OCI-LY1 (cell line): ENCODE data around the gene PEX10.

Experiments
- H2AFZ ChIP-seq: fragments of 200-600 bp; sonication (generic), shearing (Covaris generic); 2 replicates; pipeline ENCODE4 v1.6.0; 2014; ENCODE audit warnings: antibody characterized with exemption, mild to moderate bottlenecking, low read length
- H3F3A ChIP-seq: fragments of 200-600 bp; sonication (generic), shearing (Covaris generic); 2 replicates; pipeline ENCODE4 v1.6.0; 2014; ENCODE audit warnings: mild to moderate bottlenecking, antibody characterized with exemption, low read length, moderate library complexity; ENCODE audit not compliant: insufficient read depth
- H3K27ac ChIP-seq: fragments of 200-600 bp; sonication (generic); 2 replicates; pipeline ENCODE4 v1.5.1; 2014; ENCODE audit warnings: low read length, mixed run types, mild to moderate bottlenecking, low read depth; ENCODE audit not compliant: poor library complexity, severe bottlenecking
- H3K27me3 ChIP-seq: fragments of 200-600 bp; sonication (generic); 2 replicates; pipeline ENCODE4 v1.6.0; 2014; ENCODE audit warnings: antibody characterized with exemption, mild to moderate bottlenecking, low read length, moderate library complexity; ENCODE audit not compliant: insufficient read depth
- H3K36me3 ChIP-seq: fragments of 200-600 bp; sonication (generic); 2 replicates; pipeline ENCODE4 v1.6.1; 2014; ENCODE audit warnings: mild to moderate bottlenecking, antibody characterized with exemption, low read length, moderate library complexity, mixed read lengths; ENCODE audit not compliant: insufficient read depth
- H3K4me1 ChIP-seq: fragments of 200-600 bp; sonication (generic); 2 replicates; pipeline ENCODE4 v1.5.1; 2014; ENCODE audit warnings: mild to moderate bottlenecking, low read length, moderate library complexity; ENCODE audit not compliant: insufficient read depth, severe bottlenecking
- H3K4me2 ChIP-seq: fragments of 200-600 bp; sonication (generic), shearing (Covaris generic); 2 replicates; pipeline ENCODE4 v1.6.1; 2014; ENCODE audit warnings: low read length
- H3K4me3 ChIP-seq: fragments of 200-600 bp; sonication (generic); 2 replicates; pipeline ENCODE4 v1.5.1; 2014; ENCODE audit warnings: low read length, low read depth, mild to moderate bottlenecking, mixed read lengths; ENCODE audit not compliant: poor library complexity, severe bottlenecking
- H3K79me2 ChIP-seq: fragments of 200-600 bp; shearing (Covaris generic); 2 replicates; pipeline ENCODE4 v1.6.1; 2016; ENCODE audit warnings: mixed run types, low read length, mixed read lengths; ENCODE audit not compliant: insufficient read depth
- H3K9ac ChIP-seq: fragments of 200-600 bp; sonication (generic), shearing (Covaris generic); 2 replicates; pipeline ENCODE4 v1.6.1; 2014; ENCODE audit warnings: mild to moderate bottlenecking, low read length, mixed read lengths
- H3K9me2 ChIP-seq: fragments of 200-600 bp; sonication (generic), shearing (Covaris generic); 2 replicates; pipeline ENCODE4 v1.6.1; 2014; ENCODE audit warnings: low read depth, mild to moderate bottlenecking, low read length, mixed read lengths
- H3K9me3 ChIP-seq: fragments of 200-600 bp; shearing (Covaris generic); 2 replicates; pipeline ENCODE4 v1.6.1; 2014; ENCODE audit warnings: low read length, mixed read lengths
- H4K20me1 ChIP-seq: fragments of 200-600 bp; sonication (generic), shearing (Covaris generic); 2 replicates; pipeline ENCODE4 v1.6.0; 2016; ENCODE audit warnings: mild to moderate bottlenecking, low read length; ENCODE audit not compliant: insufficient read depth
- EZH2 ChIP-seq: fragments of 200-600 bp; sonication (generic), shearing (Covaris generic); IDR thresholded peaks from 2 replicates; pipeline ENCODE4 v1.8.0; 2017; ENCODE audit warnings: borderline replicate concordance, mixed run types, mild to moderate bottlenecking, antibody characterized with exemption, low read length, moderate library complexity, mixed read lengths
- TF ChIP-seq, protein P1 (sequence below): fragments of 200-600 bp; sonication (generic), shearing (Covaris generic); IDR thresholded peaks from 2 replicates; pipeline ENCODE4 v1.5.1; 2017; ENCODE audit warnings: mild to moderate bottlenecking, antibody characterized with exemption, low read length, moderate library complexity, mixed read lengths

Gene PEX10

DNA sequence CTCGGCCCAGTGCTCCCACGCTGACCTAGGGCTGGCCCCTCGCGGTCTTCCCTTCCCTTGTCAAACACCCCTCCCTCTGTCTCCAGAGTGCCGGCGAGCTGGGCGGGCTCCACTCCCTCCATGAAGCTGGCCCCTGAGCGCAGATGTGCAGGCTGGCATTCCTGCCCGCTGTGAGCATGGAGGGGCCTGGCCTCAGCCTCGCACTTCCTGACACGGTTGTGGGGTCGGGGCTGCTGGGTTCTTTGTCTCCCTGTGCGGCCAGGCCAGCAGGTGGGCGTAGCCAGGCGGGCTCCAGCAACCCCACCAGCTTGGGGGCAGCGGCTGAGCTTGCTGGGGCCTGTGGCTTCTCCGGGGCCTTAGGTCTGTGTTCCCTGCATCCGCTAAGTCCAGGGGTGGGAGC, 14.2 kb upstream of the PEX10 start:
- Histone ChIP-seq H4K20me1 (no peaks in the 10 kb centered on the region), H3K4me1 (no peaks in the 10 kb centered on the region), H3K4me2 (no peak overlapping the region), H3K9me2 (no peaks in the 10 kb centered on the region), H3K27me3 (peaks cover 14% of the 10 kb centered on the region; the same call in 1 of the 2 replicates), H2AFZ (no peak overlapping the region), H3K9ac (no peak overlapping the region), H3K79me2 (no peaks in the 10 kb centered on the region), H3K36me3 (no peaks in the 10 kb centered on the region; the same call in 1 of the 2 replicates), H3K4me3 (no peak overlapping the region), H3K27ac (no peak overlapping the region), H3F3A (no peaks in the 10 kb centered on the region), H3K9me3 (peaks cover 5% of the 10 kb centered on the region; the same call in 1 of the 2 replicates)
- TF ChIP-seq, protein P1, sequence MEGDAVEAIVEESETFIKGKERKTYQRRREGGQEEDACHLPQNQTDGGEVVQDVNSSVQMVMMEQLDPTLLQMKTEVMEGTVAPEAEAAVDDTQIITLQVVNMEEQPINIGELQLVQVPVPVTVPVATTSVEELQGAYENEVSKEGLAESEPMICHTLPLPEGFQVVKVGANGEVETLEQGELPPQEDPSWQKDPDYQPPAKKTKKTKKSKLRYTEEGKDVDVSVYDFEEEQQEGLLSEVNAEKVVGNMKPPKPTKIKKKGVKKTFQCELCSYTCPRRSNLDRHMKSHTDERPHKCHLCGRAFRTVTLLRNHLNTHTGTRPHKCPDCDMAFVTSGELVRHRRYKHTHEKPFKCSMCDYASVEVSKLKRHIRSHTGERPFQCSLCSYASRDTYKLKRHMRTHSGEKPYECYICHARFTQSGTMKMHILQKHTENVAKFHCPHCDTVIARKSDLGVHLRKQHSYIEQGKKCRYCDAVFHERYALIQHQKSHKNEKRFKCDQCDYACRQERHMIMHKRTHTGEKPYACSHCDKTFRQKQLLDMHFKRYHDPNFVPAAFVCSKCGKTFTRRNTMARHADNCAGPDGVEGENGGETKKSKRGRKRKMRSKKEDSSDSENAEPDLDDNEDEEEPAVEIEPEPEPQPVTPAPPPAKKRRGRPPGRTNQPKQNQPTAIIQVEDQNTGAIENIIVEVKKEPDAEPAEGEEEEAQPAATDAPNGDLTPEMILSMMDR: no peak
- TF ChIP-seq EZH2: no peak

DNA sequence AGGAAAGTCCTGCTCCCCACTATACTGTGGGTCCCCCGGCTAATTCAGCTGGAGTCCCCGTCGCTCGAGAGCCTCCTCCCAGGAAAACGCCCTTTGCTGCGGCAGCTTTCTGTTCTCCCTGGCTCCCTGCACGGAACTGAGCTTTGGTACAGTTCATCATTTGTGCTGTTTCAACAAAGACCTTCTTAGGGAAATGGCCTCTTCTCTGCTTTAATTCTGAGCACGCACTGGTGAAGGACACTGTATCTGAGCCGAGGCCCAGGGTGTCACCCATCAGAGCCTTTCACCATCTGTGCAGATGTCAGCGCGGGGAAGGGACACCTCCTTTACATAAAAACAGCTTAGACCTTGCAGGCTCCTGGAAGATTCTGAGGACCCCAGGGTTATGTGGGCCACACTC, 13.5 kb upstream of the PEX10 start:
- Histone ChIP-seq H4K20me1 (no peaks in the 10 kb centered on the region), H3K79me2 (no peaks in the 10 kb centered on the region), H3K9me2 (no peaks in the 10 kb centered on the region), H3K9ac (no peak overlapping the region), H3K27me3 (peaks cover 14% of the 10 kb centered on the region; the same call in 1 of the 2 replicates), H2AFZ (no peak overlapping the region), H3K4me3 (no peak overlapping the region), H3K27ac (no peak overlapping the region), H3K4me2 (no peak overlapping the region), H3K4me1 (no peaks in the 10 kb centered on the region), H3F3A (no peaks in the 10 kb centered on the region), H3K36me3 (no peaks in the 10 kb centered on the region; the same call in 1 of the 2 replicates), H3K9me3 (peaks cover 5% of the 10 kb centered on the region; the same call in 1 of the 2 replicates)
- TF ChIP-seq, protein P1: no peak
- no peak for TF ChIP-seq EZH2

DNA sequence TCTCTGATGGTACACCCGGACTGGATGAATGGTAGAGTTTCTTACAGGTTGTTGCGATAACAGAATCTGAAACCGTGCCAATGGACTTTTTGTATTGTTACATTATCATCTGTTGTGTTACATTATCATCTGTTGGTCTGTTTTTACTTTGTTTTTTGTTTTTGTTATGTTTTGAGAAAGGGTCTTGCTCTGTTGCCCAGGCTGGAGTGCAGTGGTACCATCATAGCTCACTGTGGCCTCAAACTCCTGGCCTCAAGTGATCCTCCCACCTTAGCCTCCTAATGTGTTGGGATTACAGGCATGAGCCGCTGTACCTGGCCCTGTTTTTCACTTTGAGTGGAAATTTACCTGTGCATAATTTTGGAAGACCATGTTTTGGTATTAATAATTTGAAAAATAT, 10.2 kb upstream of the PEX10 start:
- TF ChIP-seq EZH2: no peak
- TF ChIP-seq, protein P1: no peak
- H3K9me2 ChIP-seq: no peaks in the 10 kb centered on the region
- peaks cover 4% of the 10 kb centered on the region; the same call in 1 of the 2 replicates for H3K27me3 ChIP-seq

More for the DNA sequence above, 10.2 kb upstream of the PEX10 start:
- H3K9ac ChIP-seq: no peak overlapping the region
- no peaks in the 10 kb centered on the region for H3K79me2 ChIP-seq
- no peak overlapping the region for H3K27ac ChIP-seq
- no peaks in the 10 kb centered on the region for H3F3A ChIP-seq
- H2AFZ ChIP-seq: no peak overlapping the region
- H3K36me3 ChIP-seq: no peaks in the 10 kb centered on the region; the same call in 1 of the 2 replicates
- no peak overlapping the region for H3K4me3 ChIP-seq
- H3K4me2 ChIP-seq: no peak overlapping the region
- H4K20me1 ChIP-seq: no peaks in the 10 kb centered on the region
- H3K9me3 ChIP-seq: no peaks in the 10 kb centered on the region; the same call in 1 of the 2 replicates
- no peaks in the 10 kb centered on the region for H3K4me1 ChIP-seq
